Measurements from ENCODE around the gene PRXL2A.

DNA sequence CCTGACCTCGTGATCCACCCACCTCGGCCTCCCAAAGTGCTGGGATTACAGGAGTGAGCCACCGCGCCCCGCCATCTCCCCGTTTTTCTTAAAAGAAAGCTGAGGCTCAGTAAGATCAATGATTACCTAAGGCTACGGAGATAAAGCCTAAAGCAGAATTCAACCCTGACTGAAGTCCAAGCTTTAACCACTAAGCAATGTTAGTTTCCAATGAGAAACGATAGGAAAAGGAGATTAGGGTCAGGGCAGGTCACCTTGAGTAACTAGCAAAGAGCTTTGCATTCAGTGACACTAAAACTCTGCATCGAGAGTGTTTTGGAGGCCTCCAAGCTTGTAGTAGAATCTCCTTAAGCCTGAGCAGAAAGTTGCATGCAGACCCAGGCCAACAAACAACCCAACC lies 17.6 kb upstream of the PRXL2A start:
- TF ChIP-seq, protein P1, sequence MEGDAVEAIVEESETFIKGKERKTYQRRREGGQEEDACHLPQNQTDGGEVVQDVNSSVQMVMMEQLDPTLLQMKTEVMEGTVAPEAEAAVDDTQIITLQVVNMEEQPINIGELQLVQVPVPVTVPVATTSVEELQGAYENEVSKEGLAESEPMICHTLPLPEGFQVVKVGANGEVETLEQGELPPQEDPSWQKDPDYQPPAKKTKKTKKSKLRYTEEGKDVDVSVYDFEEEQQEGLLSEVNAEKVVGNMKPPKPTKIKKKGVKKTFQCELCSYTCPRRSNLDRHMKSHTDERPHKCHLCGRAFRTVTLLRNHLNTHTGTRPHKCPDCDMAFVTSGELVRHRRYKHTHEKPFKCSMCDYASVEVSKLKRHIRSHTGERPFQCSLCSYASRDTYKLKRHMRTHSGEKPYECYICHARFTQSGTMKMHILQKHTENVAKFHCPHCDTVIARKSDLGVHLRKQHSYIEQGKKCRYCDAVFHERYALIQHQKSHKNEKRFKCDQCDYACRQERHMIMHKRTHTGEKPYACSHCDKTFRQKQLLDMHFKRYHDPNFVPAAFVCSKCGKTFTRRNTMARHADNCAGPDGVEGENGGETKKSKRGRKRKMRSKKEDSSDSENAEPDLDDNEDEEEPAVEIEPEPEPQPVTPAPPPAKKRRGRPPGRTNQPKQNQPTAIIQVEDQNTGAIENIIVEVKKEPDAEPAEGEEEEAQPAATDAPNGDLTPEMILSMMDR (IDR thresholded peaks at IDR 0.05; ENCODE audit: low read depth, low read length), result no peak
- TF ChIP-seq, protein P2, sequence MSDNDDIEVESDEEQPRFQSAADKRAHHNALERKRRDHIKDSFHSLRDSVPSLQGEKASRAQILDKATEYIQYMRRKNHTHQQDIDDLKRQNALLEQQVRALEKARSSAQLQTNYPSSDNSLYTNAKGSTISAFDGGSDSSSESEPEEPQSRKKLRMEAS (IDR thresholded peaks at IDR 0.05; ENCODE audit: low read depth, low read length), result no peak
